CD4-positive, alpha-beta T cell treated with Interferon alpha-2 for 1 hour (primary cell): ENCODE measurements around the gene COX4I2.
A peak's percentile ranks its signal among the peaks of the same experiment; 100 is the strongest.
"Not testable (repeated sequence)": the region's sequence is repeated elsewhere in the genome, so short reads cannot be mapped to it uniquely, and the experiment has no call there.

Source experiments
- DNase-seq, 2 donors: peaks; one replicate each; pipeline ENCODE4 v3.0.0-alpha.2; 2020 to 2022

Gene COX4I2

DNA sequence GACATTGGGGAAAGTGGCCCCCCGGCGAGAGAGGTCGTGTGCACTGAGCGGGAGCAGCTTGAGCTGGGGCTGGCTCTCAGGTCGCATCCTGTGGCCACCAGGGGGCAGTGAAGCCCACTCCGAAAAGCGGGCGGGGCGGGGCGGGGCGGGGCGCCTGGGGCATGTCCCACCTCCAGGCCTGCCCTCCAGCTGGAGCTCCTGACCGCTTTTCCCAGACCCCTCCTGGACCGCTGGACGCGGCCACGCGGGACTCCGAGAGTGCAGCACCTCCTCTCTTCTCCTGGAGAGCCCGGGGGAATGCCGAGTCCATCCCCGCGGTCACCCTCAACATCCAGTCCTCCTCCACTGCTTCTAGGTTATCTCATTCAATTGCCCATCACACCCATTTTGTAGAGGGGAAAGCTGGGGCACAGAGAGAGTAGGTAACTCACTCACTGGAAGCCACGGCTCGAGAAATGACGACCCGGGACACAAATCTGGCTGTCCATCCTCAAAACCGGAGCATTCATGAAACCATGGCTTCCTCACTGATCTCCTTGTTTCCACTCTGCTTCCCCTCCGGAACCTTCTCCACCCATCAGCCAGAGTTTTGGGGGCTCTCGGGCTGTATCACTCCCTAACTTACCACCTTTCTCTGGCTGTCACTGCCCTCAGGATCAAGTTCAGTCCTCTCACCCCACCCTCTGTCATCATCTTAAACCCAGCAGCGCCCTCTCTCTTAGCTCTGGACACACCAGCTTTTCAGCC lies 24.1 kb downstream of the COX4I2 start:
- DNase-seq, result peak; percentile 72 to 83

- no peak for DNase-seq
Measured at GRCh38 chr20:31662372-31662854, 24.7 kb downstream of the COX4I2 start.

DNA sequence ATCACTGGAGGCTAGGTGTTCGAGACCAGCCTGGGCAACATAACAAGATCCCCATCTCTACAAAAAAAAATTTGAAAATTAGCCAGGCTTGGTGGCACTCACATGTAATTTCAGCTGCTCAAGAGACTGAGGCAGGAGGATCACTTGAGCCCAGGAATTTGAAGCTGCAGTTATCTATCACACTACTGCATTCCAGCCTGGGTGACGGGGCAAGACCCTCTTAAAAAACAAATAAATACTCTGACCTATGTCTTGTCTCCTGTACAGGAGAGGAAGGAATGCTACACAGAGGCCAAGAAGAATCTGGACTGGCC lies 25.8 kb downstream of the COX4I2 start:
- DNase-seq, result no peak

- no peak for DNase-seq
Measured at GRCh38 chr20:31663838-31664695, 26.4 kb downstream of the COX4I2 start.

DNA sequence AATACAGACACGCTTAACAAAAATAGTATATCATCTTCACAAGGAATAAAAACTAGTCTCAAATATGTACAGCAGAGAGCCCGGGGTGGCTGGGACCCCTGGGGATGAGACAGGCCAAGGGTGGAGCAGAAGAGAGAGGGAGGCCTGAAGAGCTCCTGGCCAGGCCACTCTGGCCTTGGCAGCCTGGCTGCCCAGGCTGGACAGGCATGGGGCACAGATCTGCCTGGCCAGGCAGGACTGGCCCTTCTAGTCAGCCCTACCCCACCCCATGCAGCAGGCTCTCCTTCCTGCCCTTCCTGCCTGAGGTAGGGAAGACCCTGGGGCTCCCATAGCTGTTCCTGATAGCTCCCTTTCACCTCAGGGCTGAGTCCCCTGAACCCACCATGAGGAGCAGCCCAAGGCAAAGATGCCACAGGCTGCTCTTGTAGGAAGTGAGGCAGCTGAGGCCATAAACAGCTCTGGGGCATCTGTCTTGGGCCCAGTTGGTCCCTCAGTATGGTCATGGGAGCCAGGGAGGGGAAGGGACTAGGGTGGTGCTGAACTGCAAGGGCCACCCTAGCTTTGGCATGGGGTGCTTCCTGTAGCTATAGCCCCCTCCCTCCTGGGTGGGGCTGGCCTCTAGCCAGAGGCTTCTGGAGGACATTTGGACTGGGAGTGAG lies 27.1 kb downstream of the COX4I2 start:
- no peak for DNase-seq

- no peak for DNase-seq
Measured at GRCh38 chr20:31665753-31666152, 28.0 kb downstream of the COX4I2 start.

DNA sequence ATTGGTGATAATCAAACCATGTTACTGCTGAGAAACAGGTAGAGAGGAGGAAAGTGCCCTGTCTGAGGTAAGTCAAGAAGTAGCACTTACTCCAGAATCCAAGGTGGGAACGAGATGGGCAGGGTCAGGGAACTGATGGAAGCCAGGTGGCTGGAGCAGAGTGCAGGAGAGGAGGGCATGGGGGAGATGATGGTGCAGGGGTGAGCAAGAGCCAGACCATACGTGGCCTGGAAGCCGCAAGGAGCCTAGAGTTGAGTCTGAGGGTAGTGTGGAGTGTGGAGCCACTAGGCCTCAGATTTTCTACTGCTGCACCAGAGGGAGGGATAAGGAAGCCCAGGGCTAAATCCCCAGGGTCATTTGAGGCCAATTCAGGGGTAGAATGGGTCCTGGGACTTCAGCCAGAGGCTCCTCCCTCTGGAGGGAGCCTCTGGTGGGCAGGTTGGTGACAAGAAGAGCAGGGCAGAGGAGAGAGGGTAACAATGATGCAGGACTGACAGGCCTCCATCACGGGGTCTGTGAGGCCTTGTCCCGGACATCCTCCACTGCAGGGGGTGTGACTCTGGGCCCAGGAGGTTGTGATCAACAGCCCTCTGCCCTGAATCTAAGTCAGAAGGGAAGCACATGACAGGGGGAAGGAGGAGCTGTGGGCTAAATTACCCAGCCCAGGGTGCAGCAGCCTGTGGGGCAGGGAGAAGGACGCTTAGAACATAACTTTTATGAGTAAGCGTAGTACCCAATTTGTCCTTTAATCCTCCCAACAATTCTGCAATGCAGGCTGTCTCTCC lies 28.7 kb downstream of the COX4I2 start:
- peak; percentile 50 to 59 for DNase-seq

DNA sequence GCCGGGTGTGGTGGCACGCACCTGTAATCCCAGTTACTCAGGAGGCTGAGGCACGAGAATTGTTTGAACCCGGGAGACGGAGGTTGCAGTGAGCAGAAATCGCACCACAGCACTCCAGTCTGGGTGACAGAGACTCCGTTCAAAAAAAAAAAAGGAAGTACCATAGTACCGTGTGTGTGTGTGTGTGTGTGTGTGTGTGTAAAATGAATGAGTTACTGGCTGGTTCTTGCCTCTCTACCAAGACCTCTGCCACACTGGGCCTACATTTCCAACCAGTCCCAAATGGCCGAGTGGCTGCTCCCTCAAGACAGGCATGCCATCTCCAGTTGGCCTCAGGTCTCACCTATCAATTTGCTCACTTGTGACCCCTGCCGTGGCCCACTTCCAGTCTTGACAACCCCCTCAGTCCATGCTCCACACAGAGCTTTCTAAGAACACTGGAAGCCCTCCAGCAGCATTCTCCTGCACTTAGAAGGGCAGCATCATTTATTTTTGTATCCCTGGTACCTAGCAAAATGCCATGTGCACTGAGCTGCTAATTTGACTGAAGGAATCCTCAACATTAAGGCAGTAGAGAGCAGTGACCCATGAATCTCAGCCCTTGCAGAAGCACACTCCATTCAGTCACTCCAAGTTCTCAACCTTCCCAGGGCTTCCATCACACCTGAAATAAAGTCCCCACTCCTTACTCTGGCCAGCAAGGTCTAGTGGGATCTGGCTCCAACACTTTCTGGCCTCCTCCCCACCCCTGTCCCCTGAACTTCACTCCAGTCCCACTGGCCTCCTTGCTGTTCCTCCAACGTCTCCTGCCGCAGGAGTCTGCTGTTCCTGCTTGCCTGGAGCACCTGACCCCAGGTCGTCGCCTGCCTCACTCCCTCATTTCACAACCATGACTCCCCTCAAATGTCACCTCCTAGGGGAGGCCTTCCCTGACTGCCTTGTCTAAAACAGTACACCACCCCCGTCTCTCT lies 29.9 kb downstream of the COX4I2 start:
- DNase-seq, result peak; percentile 20 to 37

GRCh38 chr20:31668944-31669343 lies 31.2 kb downstream of the COX4I2 start:
- DNase-seq, result not testable (repeated sequence)

DNA sequence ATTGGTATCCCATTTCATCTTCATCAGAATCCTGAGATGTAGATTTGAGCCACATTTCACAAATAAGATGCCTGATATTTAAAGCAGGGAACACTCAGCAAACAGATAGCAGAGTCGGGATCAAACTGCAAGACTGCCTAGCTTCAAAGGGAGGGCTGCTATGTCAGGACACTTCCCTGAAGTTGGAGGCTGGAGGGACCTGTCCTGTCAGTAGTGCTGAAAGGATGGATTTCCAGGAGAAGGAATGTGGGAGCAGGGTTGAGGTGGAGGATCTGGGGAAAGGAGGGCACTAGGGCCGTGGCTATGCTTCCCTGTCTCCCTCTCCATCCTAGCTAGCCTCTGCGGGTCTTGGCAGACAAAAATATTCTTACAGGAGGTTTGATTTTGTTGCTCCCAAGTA lies 32.2 kb downstream of the COX4I2 start:
- DNase-seq, result no peak

DNA sequence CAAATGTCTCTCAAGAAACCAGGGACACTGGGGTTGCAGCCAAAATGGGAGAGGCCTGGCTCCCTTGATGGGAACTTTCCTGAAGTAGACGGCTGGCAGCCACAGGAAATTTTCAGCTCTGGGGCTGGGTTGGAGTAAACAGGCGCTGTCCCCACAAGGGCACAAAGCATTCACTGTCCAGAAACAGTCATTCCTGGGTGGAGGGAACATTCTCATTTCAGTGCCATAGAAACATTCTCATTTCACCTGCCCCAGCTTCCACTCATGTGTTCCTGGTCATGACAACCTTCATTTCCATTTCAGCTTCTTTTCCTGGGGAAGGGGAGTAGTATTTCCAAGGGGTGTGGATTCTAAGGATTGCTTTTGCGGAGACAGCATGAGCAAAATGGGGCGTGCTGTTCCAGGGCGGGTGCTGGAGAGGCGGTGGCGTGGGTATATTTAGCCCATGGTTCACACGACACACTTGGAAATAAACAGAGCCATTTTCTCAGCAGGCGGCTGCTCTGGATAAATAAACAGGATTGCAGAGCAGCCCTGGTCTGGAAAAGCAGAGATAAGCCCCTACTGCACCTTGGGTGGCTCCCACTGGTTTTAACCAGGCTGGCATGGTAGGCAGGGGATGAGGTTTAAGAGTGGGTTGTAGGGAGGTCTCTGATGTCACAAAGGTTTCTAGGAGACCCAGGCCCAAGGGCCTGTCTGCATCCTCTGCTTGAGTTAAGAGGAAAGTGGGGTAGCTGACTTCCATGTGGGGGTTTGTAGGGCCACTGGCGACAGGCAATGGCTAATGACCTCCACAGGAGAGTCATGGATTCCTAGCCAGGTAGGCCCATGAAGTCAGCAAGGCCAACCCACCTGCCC lies 32.9 kb downstream of the COX4I2 start:
- DNase-seq, result no peak

DNA sequence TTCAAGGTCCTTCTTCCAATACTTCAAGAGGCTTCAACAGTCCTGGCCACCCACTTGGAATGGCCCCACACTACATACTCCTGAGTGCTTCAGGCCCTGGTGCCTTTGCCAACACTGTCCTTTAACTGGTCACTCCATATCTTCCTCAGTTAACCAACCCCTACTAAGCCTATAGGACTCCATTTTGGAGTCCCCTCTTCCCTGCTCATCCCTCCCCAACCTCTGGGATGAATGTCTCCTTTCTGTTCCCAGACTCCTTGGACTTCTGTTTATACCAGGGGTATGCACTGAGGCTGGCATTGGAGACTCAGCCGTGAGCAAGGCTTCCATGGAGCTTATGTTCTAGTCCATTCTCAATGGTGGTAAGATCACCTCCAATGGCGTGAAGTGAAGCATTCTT lies 33.6 kb downstream of the COX4I2 start:
- DNase-seq, result no peak

DNA sequence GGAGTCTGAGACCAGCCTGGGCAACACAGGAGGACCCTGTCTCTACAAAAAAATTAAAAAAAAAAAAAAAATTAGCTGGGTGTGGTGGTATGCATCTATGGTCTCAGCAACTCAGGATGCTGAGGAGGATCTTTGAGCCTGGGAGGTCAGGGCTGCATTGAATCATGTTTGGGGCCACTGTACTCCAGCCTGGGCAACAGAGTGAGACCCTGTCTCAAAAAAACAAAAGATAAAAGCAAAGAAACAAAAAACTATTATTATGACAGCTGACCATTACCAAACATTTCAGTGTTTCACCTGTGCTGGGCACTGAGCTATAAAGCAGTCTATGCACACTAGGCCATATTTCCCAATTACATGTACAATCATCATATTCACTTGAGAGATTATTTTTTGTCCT lies 35.7 kb downstream of the COX4I2 start:
- DNase-seq, result no peak

- peak in 1 of 2 donors; percentile 51 for DNase-seq
Measured at GRCh38 chr20:31673943-31674463, 36.3 kb downstream of the COX4I2 start.

- peak; percentile 85 to 86 for DNase-seq
Measured at GRCh38 chr20:31674895-31675827, 37.4 kb downstream of the COX4I2 start.

DNA sequence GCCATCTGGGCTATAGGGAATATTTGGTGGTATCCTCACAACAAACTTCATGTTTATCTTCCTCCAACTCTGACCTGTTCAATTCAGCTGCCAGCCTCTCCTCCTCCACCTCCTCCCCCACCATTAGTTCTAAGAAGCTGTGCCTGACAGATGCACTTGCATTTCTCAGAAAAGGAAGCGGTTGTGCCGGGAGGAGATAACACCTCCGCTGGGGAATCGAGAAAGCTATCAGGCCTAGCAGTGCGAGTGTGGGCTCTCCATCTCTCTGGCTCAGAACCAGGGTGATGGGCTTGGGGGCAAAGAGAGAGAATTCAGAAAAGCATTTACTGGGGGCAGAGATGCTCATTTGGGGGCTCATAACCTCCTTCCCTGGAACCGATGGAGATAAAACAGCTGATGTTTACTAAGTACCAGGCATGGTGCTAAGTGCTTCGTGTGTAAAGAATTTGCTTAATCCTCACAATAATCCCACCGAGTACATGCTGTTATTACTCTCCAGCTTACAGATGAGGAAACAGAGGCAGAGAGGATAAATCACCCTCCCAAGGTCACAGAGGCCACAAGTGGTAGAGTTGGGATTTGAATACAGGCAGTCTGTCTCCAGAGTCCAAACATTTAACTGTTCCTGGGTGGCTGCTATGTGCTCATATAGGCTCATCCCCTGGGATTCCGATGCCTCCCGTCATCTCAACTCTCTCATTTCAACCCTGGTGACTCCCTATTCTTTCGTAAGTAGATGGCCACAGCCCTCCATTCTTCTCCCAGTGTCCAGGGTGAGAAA lies 38.3 kb downstream of the COX4I2 start:
- DNase-seq, result peak; percentile 87 to 92

DNA sequence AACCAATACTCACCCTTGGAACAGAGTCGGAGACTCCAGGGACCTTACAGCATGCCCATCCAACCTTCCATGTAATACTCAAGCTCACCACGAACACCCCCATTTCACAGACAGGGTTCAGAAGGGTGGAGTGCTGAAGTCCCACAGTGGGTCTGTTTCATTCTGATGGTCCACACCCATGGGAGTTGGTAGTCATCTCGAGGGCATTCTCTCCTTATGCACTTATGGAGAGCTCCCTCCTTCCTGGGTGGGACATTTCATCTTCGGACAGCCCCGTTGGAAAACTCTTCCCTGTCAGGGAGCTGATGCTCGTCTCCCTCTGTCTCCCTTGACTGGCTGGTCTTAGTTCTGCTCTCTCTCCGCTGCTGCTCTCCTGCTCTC lies 38.9 kb downstream of the COX4I2 start:
- DNase-seq, result no peak

DNA sequence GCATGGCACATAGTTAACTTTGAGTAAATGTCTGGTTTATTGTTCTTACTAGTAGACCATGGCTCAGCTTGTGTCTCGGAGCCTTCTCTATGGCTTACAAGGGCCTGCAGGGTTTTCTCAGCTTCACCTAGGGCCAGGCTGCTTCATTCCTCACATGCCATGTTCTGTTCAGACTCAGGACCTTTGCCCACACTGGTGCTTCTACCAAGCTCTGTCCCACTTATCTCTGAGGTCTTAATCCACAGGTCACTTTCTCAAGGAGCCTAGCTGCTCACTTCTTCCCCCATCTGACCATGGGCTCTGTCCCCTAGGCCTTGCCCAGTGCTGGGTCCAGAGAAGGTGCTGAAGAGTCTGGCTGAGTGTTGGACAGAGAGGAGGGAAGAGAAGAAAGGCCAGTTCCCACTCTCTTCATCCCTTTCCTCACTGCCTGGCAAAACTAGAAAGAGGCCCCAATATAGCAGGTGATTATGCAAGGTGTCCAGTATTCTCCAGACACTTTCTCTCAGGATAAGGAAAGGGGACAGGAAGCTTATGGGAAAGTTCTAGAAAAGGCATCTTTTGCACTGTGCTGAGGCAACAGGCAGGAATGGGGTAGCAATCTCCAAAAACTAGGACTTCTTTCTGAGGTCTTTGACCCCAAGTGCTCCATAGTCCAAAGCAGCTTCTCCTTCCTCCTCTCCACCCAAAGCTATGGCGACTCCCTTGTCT lies 40.0 kb downstream of the COX4I2 start:
- no peak for DNase-seq
